Smooth muscle cell (in vitro differentiated cells): ENCODE measurements around the gene C1QTNF2. TPM values are rescaled to one million over a fixed set of nuclear protein-coding genes. Genes with fewer than 3 reads are reported as not detected.

Source experiments
- DNase-seq: peaks from one replicate; lab custom pipeline; 2025; ENCODE audit not compliant: unreplicated experiment; lab: John Stamatoyannopoulos, UW
- H2AFZ ChIP-seq: fragments of 200-600 bp; sonication (generic); 2 replicates; pipeline ENCODE4 v1.6.0; 2016; ENCODE audit warnings: antibody characterized with exemption, low read depth, mild to moderate bottlenecking
- H3F3A ChIP-seq: fragments of 200-600 bp; sonication (generic); 2 replicates; pipeline ENCODE4 v1.6.0; 2017; ENCODE audit warnings: antibody characterized with exemption, low read depth
- H3K27ac ChIP-seq: fragments of 200-600 bp; sonication (generic); 2 replicates; pipeline ENCODE4 v1.5.1; 2016; ENCODE audit warnings: low read depth, mild to moderate bottlenecking
- H3K27me3 ChIP-seq: fragments of 200-600 bp; sonication (generic); 2 replicates; pipeline ENCODE4 v1.6.1; 2016; ENCODE audit warnings: low read depth, mild to moderate bottlenecking
- H3K36me3 ChIP-seq: fragments of 200-600 bp; sonication (generic); 2 replicates; pipeline ENCODE4 v1.5.1; 2016; ENCODE audit warnings: low read depth
- H3K4me1 ChIP-seq: fragments of 200-600 bp; sonication (generic); 2 replicates; pipeline ENCODE4 v1.5.1; 2016; ENCODE audit warnings: low read depth
- H3K4me2 ChIP-seq: fragments of 200-600 bp; sonication (generic); 2 replicates; pipeline ENCODE4 v1.6.0; 2016; ENCODE audit warnings: mild to moderate bottlenecking
- H3K4me3 ChIP-seq: fragments of 200-600 bp; sonication (generic); 2 replicates; pipeline ENCODE4 v1.5.1; 2016; ENCODE audit warnings: mild to moderate bottlenecking
- H3K79me2 ChIP-seq: fragments of 200-600 bp; sonication (generic); 2 replicates; pipeline ENCODE4 v1.6.0; 2016; ENCODE audit warnings: low read depth, mild to moderate bottlenecking
- H3K9ac ChIP-seq: fragments of 200-600 bp; sonication (generic); 2 replicates; pipeline ENCODE4 v1.6.0; 2016; ENCODE audit warnings: low read depth
- H3K9me3 ChIP-seq: fragments of 200-600 bp; sonication (generic); replicated peaks from 2 replicates; pipeline ENCODE4 v1.5.1; 2016; ENCODE audit warnings: low read depth
- H4K20me1 ChIP-seq: fragments of 200-600 bp; sonication (generic); 2 replicates; pipeline ENCODE4 v1.6.0; 2016; ENCODE audit warnings: low read depth
- WGBS: methylation state at CpG from one replicate; pipeline ENCODE4 v1.1.7; 2016; ENCODE audit warnings: low lambda C conversion rate; 5-methylcytosine and 5-hydroxymethylcytosine counted together
- polyA plus RNA-seq: library from polyadenylated mRNA; unstranded; fragments of >200 nt; fragmentation: Nextera tagmentation; extraction: Ambion mirVana; gene quantifications from 2 replicates; pipeline ENCODE4 v1.2.1, GENCODE V29; 2016
- total RNA-seq: library from RNA; depleted of rRNA; stranded (reverse); fragments of >200 nt; gene quantifications from 2 replicates; pipeline ENCODE4 v1.2.3, GENCODE V29; 2014
- TF ChIP-seq, protein P1 (sequence below): fragments of 200-600 bp; sonication (generic); IDR thresholded peaks from 2 replicates; pipeline ENCODE4 v1.5.1; 2017; ENCODE audit warnings: borderline replicate concordance, mild to moderate bottlenecking, antibody characterized with exemption; ENCODE audit not compliant: insufficient read depth, poor library complexity, severe bottlenecking

The C1QTNF2 gene
- total and polyA plus RNA-seq, 2 experiments from 2014 or later = 0.85 to 2.6 TPM

GRCh38 chr5:160379511-160379910, 9.1 kb upstream of the C1QTNF2 start:
- Histone ChIP-seq H3K27me3 (peaks cover 17% of the 10 kb centered on the region), H3K4me1 (no peaks in the 10 kb centered on the region), H3K4me2 (no peak overlapping the region), H3K27ac (no peak overlapping the region), H3K9ac (no peak overlapping the region), H3K9me3 (no peaks in the 10 kb centered on the region), H3K4me3 (no peak overlapping the region), H3F3A (no peaks in the 10 kb centered on the region), H4K20me1 (no peaks in the 10 kb centered on the region), H2AFZ (no peak overlapping the region), H3K36me3 (no peaks in the 10 kb centered on the region), H3K79me2 (no peaks in the 10 kb centered on the region)
- no peak for DNase-seq
- 73% methylated on average over 4 of the region's 4 CpGs for WGBS
- TF ChIP-seq, protein P1, sequence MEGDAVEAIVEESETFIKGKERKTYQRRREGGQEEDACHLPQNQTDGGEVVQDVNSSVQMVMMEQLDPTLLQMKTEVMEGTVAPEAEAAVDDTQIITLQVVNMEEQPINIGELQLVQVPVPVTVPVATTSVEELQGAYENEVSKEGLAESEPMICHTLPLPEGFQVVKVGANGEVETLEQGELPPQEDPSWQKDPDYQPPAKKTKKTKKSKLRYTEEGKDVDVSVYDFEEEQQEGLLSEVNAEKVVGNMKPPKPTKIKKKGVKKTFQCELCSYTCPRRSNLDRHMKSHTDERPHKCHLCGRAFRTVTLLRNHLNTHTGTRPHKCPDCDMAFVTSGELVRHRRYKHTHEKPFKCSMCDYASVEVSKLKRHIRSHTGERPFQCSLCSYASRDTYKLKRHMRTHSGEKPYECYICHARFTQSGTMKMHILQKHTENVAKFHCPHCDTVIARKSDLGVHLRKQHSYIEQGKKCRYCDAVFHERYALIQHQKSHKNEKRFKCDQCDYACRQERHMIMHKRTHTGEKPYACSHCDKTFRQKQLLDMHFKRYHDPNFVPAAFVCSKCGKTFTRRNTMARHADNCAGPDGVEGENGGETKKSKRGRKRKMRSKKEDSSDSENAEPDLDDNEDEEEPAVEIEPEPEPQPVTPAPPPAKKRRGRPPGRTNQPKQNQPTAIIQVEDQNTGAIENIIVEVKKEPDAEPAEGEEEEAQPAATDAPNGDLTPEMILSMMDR = no peak

DNA sequence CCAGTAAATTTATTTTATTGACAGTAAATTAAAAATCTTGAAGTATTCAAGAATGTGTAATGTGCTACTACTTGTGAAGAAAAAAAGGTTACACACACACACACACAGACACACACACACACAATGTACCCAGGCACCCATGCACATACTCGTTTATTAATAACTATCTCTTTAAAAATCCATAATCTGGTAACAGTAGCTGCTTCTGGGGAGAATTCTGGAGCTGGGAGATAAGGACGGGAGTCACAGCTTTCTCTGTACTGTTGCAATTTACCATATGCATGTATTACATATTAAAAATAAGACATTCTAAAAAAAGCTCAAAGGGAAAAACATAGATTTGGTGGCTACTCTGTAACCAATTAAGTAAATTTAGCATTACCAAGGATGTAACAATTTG, 7.9 kb upstream of the C1QTNF2 start:
- Histone ChIP-seq H3K27ac (no peak overlapping the region), H3K36me3 (no peaks in the 10 kb centered on the region), H3K4me1 (no peaks in the 10 kb centered on the region), H3K9ac (no peak overlapping the region), H3K4me3 (no peak overlapping the region), H3F3A (no peaks in the 10 kb centered on the region), H3K4me2 (no peak overlapping the region), H3K9me3 (no peaks in the 10 kb centered on the region), H3K79me2 (no peaks in the 10 kb centered on the region), H2AFZ (no peak overlapping the region), H3K27me3 (peaks cover 24% of the 10 kb centered on the region), H4K20me1 (no peaks in the 10 kb centered on the region)
- WGBS = 57% methylated on average over 2 of the region's 2 CpGs
- TF ChIP-seq, protein P1 = no peak
- no peak for DNase-seq

- H3K27ac ChIP-seq = no peak overlapping the region
- H2AFZ ChIP-seq = no peak overlapping the region
- TF ChIP-seq, protein P1 = no peak
- no peaks in the 10 kb centered on the region for H3K9me3 ChIP-seq
- no peak for DNase-seq
- no peaks in the 10 kb centered on the region for H3F3A ChIP-seq
- H3K4me2 ChIP-seq = no peak overlapping the region
- WGBS = 97% methylated on average over 5 of the region's 5 CpGs
- H3K4me3 ChIP-seq = no peak overlapping the region
- peaks cover 26% of the 10 kb centered on the region for H3K27me3 ChIP-seq
- no peaks in the 10 kb centered on the region for H3K4me1 ChIP-seq
- no peak overlapping the region for H3K9ac ChIP-seq
- H4K20me1 ChIP-seq = no peaks in the 10 kb centered on the region
- H3K36me3 ChIP-seq = no peaks in the 10 kb centered on the region
- H3K79me2 ChIP-seq = no peaks in the 10 kb centered on the region
Observed at GRCh38 chr5:160377651-160378050, 7.2 kb upstream of the C1QTNF2 start.

DNA sequence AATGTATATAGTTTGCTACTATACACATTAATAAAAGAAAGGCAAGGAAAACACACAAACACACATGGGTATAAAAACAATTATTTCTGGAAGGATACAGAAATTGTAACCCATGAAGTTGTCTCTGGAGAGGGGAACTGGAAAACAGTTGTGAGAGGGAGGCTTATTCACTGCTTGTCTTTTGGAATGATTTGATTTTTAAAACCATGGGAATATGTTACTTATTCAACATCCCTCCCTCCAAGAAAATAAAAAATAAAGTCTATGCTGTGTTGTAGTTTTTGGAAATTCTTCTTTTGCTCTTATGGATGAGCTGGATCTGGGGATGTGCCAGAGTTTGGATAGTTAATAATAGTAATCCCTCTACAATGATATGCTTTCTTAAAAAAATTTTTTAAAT, 6.0 kb upstream of the C1QTNF2 start:
- peaks cover 26% of the 10 kb centered on the region for H3K27me3 ChIP-seq
- no peak overlapping the region for H3K4me3 ChIP-seq
- H2AFZ ChIP-seq = no peak overlapping the region
- H3K4me1 ChIP-seq = no peaks in the 10 kb centered on the region
- no peak overlapping the region for H3K9ac ChIP-seq
- no peaks in the 10 kb centered on the region for H3K79me2 ChIP-seq
- no peaks in the 10 kb centered on the region for H3K36me3 ChIP-seq
- no peaks in the 10 kb centered on the region for H3F3A ChIP-seq
- no peak overlapping the region for H3K4me2 ChIP-seq
- H3K9me3 ChIP-seq = no peaks in the 10 kb centered on the region
- H3K27ac ChIP-seq = no peak overlapping the region
- TF ChIP-seq, protein P1 = no peak
- no peaks in the 10 kb centered on the region for H4K20me1 ChIP-seq
- no peak for DNase-seq
